ENCODE results near the gene TRIM41.
"Not testable (repeated sequence)": the region's sequence is repeated elsewhere in the genome, so short reads cannot be mapped to it uniquely, and the experiment has no call there.

TRIM41 gene

DNA sequence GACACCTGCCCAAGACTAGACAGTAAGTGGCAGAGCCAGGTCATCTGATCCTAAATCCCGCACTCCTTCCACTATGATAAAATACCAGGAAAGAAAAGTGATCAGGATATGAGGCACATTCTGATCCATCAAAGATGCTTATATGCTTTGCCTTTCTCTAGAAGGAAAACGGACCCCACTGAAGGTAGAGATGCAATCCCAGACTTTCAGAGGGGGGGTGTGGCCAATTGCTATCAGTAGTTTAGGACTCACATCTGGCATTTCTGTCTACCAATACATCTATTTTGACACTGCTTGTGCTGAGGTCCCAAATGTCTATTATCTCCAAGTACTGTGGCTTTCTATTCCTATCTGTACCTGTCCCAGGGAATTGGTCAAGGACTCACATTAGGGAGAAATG is 36.2 kb downstream of the TRIM41 start:
- DNase-seq = no peak

DNA sequence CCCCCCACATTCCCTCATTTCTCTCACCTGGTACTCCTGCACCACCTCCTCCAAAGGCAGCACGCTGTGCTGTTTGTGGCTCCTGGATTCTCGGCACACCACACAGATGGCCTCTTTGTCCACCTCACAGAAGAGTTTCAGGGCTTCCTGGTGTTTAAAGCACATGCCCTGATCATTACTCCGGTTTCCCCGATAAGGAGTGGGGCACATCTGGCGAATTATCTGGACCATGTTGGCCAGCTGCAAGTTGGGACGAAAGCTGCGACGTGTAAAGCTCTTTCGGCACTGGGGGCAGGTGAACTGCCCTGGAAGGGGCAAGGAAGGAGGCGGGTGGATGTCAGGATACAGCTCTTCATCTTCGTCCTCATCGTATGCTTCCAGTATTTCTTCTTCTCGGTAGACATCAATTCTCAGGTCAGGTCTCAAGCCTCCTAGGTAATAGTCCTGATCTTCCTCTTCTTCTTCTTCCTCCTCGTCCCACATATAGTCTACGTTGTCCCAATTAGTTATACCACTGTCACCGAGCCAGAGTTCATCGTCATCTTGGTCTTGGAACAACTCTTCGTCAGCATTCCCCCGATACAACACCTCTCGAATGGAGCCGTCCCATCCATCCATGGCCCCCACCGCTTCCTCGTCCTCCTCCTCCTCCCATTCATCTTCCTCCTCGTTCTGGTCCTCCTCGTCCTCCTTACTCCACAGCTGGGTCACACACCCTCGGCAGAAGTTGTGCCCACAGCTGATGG is 37.1 kb downstream of the TRIM41 start:
- no peak for DNase-seq

DNA sequence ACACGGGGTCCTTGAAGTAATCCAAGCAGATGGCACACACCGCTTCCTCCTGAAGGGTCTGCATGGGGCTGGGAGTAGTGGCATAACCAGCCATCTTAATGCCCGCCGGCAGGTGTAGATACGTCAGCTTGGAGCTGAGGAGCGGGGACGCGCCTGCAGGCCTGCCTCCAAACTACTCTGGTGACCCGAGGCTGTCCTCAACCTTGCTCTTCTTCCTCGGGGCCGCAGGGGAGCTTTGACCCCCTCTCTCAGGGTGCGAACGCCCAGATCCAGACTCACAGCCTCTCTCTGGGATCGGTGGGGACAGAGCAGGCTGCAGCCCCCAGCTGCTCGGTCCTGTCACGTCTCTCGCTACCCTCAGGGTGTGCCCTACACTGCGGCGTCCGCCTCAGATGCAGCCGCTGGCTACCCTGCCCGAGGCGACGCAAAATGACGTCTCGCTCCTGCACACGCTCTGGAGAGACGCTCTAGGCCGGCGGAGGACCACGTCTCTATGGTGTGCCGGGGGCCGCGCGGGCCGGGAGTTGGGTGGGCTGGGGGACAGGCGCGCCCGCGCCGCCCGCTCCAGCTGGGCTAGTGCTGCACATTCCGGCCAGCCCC is 37.7 kb downstream of the TRIM41 start, which contains the start of gene TRIM52:
Gene TRIM52, minus strand, starts transcription at position 424 of the 600 bp plus-strand sequence. Its CDS starts 330 bp downstream, at position 94.
- no peak for DNase-seq

DNA sequence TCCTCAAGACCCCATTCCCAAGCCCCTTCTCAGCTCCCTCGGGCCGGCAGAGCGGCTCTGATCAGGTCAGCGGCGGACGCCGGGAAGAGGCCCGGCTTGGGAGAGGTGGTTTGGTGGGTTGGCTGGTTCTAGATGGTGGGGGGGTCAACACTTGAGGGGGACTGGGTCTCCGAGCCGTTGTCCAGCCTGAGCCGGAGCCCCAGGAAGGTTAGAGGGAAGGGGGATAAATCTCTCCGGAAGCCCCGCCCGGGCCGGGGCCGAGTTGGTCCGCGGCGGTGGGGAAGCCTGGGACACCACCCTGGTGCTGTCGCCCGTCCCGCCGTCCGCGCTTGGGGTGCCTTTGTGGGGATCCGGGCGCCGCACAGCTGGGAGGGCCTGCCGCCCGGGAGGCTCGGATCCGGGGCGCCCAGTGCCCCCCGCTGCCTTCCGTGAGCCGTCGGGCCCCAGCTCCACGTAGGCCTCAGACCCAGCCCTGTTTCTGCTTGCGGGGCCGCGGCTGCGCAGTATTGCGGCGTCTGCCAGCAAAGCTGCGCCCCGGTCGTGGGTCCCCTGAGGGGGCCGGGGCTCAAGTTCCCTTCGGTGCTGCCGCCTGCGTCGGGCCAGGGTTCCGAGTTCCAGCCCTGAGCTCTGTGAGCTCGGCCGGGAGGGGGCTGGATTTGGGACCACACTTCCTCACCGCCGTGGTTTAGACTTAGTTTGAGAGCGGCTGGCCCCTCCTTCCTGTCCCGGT is 38.4 kb downstream of the TRIM41 start:
- no peak for DNase-seq

DNA sequence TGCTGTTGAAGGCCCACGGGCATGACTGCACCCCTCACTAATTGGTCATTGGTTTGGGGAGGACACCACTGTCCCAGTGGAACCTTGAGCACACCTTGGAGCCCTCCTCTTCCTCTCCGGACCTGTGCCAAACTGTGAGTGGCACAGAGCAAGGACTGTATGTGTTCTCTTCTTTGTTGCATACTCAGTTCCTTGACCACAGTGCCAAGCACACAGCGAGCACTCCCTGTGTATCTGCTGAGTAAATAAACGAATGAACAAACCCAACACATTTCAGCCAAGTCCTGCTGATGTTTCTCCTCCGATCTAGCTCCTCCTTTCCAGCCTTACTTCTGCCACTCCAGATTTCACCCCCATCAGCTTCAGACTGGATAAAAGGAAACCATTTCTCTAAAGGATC is 40.6 kb downstream of the TRIM41 start:
- DNase-seq = no peak

DNA sequence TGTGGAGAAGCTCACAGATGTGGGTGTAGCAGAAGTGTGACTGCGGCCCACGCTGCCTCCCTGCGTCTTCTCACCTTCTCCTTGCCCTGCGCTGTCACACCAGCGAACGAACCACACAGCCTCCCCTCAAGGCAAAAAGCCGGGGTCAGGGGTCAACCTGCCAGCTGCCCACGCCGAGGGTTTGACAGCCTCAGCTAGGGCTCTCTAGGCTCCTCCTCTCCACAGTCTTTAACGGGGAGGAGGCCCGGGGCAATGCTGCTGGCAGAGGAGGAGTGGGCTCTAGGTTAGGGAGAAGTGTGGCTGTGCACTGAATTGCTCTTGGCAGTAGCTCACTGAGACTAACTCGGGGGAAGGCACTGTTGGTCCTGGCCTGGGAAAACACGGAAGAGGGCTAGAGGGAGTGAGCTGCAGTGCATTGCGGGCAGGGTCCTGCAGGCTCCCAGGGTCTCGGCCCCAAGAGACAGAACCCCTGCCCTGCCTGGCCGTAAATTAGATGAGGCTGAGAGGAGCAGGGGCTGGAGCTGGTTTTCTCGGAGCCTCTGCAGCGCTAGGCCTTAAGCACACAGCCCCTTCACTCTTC is 42.1 kb downstream of the TRIM41 start:
- no peak for DNase-seq

DNA sequence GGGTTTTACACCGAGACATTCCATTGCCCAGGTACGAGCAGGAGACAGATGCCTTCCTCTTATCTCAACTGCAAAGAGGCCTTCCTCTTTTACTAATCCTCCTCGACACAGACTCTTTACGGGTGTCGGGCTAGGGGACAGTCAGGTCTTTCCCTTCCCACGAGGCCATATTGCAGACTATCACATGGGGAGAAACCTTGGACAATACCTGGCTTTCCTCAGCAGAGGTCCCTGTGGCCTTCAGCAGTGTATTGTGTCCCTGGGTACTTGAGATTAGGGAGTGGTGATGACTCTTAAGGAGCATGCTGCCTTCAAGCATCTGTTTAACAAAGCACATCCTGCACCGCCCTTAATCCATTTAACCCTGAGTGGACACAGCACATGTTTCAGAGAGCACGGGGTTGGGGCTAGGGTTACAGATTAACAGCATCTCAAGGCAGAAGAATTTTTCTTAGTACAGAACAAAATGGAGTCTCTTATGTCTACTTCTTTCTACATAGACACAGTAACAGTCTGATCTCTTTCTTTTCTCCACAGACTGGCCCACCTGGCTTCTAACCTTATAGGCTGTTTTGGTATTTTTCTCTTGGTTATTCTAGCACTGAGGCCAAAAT is 44.3 kb downstream of the TRIM41 start:
- not testable (repeated sequence) for DNase-seq

DNA sequence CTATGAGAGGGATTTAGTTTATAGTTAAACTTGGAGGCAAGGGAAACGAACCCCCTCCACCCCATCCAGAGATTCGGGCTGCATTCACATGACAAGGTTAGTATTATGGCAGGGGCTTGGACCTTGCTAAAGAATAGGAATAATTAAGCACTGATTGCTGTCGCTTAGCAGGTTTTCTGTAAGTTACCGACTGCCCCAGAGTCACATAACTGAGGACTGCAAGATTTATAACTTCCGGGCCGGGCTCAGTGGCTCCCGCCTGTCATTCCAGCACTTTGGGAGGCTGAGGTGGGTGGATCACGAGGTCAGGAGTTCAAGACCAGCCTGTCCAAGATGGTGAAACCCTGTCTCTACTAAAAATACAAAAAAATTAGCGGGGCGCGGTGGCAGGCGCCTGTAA is 44.8 kb downstream of the TRIM41 start:
- not testable (repeated sequence) for DNase-seq

DNA sequence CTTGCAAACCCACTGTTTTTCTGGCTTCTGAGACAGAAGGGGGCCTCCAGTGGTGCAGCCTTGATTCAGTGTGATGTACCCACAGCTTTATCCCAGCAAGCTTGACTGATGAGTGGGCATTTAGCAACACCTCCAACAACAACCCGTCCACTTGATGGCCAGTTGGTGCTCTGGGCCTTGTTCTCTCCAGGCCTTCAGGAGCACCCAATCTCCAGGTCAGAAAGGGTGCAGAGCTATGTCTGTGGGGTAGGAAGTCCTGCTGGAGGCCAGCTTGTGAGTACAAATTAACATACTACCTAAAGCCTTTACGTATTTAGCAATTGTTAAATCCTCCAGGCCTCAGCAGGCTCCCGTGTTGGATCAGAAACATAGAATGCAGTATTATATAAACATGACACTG is 48.0 kb downstream of the TRIM41 start:
- DNase-seq = no peak

DNA sequence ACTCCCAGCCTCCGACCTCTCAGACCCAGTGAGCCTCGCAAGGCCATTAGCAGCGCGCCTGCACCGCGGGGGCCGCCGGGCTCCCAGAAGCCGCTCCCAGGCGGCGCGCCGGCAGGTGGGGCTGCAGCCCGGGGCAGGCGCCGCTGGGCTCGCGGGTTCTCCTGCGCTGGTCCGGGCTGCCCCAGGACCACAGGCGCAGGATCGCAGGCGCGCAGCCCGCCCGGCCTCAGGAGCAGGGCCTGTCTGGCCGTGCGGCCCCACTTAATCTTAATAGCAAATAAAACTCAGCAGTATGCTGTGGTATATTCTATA is 50.3 kb downstream of the TRIM41 start:
- DNase-seq = not testable (repeated sequence)

DNA sequence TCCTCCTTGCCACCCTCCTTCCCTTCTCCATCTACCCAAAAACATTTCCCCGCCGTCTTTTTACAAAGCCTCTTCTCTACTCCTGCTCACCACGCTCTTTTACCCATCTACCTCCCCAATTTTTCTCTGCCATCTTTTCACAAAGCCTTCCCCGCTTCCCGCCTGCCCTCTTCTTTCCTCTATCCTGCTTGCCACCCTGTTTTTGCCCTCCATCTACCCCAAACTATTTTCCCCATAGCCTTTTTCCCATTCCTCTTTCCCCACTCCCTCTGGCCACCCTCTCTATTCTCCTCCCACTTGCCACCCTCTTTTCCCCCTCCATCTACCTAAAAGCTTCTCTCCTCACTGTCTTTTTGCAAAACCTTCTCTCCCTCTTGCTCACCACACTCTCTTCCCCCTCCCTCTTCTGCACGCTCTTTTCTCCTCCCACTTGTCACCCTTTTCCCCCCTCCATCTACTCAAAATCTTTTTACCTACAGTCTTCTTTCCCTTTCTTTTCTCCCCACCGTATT is 57.2 kb downstream of the TRIM41 start:
- DNase-seq = no peak

DNA sequence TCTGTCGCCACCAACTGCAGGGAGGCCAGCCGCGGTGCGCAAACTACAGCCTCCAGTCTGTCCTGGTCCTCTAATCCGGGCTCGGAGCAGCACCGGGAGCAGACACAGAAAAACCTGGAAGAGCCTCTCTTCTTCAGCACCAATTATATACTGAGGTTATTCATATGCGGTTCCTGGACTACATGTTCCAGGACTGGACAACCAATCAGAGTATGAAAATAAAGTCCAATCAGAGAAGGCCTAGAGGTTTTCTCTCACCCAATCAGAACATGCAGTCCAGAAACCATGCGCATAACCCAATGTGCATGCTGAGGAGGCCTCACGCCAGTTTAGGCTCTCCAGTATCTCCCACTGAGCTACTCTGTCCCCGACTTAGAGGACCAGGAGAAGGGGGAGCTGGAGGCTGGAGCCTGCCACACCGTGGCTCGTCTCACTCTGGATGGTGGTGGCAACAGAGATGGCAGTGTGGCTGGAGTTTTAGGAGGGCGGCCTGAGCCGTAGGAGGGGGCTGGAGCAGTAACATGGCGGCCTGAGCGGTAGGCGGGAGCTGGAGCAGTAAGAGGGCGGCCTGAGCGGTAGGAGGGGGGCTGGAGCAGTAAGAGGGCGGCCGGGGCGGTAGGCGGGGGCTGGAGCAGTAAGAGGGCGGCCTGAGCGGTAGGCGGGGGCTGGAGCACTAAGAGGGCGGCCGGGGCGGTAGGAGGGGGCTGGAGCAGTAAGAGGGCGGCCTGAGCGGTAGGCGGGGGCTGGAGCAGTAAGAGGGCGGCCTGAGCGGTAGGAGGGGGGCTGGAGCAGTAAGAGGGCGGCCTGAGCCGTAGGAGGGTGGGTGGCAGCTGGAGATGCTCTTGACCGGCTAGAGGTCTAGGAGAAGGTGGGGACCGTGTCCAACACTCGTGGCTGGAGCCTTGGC is 58.2 kb downstream of the TRIM41 start:
- no peak for DNase-seq

DNA sequence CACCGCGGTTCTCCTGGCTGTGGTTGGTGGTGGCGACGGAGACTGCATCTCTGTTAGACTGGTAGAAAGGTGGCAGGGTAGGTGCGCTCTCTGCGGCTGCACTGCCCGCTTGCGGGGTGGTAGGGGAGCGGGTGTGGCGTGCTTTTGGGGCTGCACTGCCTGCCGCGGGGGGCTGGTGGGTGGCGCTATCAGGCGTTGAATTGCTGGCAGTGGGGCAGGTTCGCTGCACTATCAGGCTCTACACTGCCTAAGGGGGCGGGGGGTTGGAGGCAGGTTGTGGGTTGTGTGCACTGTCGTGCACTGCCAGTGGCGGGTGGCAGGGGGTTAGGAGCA is 58.9 kb downstream of the TRIM41 start:
- no peak for DNase-seq

DNA sequence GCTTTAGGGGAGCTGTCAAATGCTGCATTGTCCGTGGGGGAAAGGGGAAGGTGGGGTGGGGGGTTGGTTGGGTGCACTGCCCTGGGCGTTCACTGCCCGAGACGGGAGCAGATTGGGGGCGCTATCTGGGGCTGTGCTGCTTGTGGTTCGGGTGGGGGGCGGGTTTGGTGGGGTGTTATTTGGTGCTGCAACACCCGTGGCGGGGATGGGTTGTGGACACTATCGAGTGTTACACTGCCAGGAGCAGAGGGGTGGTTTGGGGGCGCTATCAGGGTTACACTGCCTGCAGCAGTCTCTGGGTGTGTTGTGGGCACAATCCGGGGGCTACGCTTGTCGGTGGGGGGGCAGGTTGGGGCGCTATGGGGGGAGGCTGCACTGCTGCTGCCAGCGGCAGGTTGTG is 59.3 kb downstream of the TRIM41 start:
- not testable (repeated sequence) for DNase-seq

DNA sequence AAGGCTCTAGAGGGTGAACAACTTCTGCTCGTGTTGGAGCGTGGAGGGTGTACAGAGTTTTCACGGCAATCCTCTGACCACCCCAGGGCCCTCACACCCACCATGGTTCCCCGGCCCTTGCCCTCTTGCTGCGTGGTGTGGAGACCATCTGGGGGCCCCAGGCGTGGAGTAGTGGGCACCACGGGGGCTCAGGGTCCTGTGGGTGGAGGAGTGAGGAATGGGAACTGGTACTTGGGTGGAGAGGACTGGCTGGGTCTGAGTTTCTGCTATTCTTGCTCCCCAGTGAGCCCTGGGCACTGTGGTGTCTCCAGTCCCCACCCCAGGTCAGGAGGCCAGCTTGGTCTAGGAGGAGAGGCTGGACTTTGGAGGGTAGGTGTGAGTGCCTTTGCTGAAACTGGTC is 59.8 kb downstream of the TRIM41 start:
- no peak for DNase-seq

DNA sequence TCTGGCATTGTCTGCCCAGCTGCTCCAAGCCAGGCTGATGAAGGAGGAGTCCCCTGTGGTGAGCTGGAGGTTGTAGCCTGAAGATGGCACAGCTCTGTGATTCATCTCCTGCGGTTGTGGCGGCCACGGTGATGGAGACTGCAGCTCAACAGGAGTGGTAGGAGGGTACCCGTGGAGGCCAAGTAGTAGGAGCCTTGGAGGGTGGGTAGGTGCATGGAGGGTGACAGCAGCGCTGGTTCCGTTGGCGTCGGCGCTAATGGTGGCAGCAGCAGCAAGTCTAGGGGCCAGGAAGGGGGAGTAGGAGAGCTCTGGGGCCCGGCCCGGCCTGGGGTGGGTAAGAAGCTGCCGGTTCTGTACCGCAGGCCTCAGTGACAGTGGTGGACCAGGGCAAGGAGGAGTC is 60.3 kb downstream of the TRIM41 start:
- DNase-seq = no peak

DNA sequence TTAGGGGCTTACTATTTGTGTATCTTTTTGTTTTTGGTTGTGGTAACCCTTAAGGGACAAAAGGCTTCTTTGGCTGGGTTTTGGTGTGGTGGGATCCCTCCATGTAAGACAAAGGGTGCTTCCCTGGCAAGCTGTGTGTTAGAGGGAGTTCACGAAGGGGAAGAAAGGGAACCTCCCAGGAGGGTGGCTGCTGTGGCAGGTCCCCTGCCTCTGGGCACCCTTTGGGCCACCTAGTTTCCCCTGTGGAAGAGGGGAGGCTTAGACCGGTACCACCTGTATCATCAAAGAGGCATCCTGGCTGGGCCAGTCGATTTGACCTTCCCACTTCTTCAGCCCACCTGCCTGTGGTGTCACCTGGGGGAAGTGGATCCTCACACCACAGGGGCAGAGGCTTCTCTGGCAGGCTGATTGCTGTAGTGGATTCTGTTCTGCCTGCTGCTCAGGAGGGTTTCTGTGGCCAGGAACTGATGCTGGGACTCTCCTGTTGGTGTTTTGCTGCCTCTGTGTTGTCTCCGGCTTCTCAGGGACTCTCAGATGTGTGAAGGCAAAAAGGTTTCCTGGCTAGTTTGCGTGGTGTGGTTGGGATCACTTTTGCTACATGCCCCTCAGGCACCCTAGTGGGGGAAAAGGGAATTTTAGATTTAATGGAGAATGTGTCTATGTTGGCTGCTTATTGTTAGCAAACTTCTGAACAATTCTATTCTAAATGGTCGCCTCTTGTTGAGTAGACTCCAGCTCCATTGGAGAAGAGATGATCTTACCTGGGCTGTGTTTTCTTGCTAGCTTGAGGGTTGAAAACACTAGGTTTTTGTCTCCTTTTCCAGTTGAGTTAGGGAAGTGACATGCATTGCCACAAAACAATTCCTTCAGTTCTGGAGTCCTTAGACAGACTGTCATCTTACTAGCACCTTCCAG is 61.0 kb downstream of the TRIM41 start:
- not testable (repeated sequence) for DNase-seq
